GM18870 (cell line): ENCODE measurements around the gene MXRA7.
"Not testable (repeated sequence)": the region's sequence is repeated elsewhere in the genome, so short reads cannot be mapped to it uniquely, and the experiment has no call there.

Experiments used
- ATAC-seq: cut with Tn5 transposase; IDR thresholded peaks from one replicate; pipeline ENCODE4 v1.9.1; 2021; ENCODE audit warnings: moderate library complexity; ENCODE audit not compliant: unreplicated experiment

The MXRA7 gene

DNA sequence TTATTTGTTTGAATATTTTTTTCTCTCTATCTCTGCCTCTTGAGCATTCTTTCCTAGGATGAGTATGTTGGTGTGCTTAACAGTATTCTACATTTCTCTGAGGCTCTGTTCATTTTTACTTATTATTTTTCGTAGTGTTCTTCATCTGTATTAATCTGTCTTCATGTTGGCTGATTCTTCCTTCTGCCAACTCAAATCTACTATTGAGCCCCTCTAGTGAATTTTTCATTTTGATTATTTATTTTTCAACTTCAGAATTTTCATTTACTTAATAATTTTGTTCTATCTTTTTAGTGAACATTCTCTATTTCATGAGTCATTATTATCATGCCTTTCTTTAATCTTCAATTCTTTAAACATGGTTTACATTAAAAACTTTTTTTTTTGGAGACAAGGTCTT is 64.1 kb downstream of the MXRA7 start:
- no peak for ATAC-seq

DNA sequence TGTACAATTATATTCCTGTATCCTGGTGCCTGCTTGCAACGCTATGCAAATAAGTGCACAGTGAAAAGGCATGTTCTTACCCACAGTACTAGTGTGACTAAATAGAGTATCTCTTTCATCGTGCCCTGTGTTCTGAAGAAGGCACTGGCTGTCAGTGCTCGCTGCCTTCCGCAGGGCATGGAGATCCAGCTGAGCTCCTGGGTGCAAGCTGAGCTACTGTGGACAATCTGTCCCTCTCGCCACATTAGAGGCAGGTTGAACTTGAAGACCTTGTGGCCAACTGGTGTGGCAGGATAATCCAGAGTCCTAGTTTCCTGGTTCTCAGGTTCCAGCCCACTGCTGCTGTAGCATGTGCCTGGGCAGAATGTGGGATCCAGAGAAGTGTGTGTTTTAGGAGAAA is 65.3 kb downstream of the MXRA7 start:
- ATAC-seq: no peak

DNA sequence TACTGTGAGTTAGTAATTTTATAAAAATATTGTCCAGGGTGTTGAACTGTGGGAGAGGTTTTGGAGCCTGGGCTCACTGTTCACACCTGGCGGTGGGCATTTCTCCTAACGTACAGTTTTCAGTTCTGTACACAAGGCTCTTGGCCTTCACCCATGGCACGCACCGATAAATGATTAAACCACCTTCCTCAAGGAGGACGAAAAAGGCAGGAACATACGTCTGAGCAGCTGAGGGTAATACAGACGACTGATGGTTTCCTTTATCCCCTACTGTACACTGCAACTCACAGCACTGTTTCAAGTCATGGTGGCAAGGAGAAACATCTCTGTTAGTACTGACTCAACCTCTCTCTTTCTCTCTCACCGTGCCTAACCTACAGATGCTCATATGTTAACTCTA is 65.8 kb downstream of the MXRA7 start:
- no peak for ATAC-seq

DNA sequence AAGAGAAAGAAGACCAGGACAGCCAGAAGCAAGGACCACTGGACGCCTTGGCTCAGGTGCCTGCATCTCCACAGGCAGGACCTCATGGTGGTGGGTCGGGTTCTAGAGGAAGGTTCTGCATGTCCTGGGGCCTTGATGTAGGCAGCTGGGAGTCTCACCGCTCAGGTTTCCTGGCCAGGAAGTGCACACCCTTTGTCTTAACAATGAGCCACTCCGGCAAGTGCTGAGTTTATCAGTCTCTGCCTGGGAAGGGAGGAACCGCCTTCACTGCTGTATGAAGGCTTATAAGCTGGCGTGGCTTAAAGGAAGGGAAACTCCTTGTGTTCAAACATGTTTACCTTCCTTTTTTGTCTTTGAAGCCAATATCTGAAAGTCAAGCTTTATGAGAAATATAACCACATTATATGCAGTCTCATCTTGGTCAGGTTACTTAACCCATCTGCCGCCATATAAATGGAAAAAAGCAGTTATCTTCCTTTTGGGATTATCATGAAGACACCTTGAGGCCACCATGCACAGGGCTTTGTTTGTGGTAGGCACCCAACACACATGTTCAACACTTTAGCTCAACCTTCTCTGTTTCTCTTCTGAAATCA is 67.1 kb downstream of the MXRA7 start, which contains the start of gene ST6GALNAC1:
TSS of gene ST6GALNAC1 (minus strand) at position 205 of the 596 bp plus-strand sequence. CDS start at position 86, 119 bp downstream.
- ATAC-seq: no peak

DNA sequence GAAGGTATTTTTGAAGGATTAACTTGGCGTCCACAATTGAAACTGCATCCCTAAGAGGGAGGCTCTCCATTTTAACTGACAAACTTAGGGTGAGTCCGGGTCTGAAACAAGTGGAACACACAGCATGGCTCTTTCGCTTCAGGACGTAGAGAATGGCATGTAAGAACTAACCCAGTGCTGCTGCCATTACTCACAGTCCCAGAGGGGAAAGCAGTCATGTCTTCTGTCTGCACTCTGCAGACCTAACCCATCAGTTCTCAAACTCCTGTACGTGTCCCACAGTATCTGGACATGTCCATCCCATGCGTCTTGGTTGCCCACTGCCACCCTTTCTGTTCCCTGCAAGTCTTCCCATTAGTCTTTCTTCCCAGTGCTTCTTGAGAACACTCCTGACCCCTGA is 67.8 kb downstream of the MXRA7 start:
- no peak for ATAC-seq

DNA sequence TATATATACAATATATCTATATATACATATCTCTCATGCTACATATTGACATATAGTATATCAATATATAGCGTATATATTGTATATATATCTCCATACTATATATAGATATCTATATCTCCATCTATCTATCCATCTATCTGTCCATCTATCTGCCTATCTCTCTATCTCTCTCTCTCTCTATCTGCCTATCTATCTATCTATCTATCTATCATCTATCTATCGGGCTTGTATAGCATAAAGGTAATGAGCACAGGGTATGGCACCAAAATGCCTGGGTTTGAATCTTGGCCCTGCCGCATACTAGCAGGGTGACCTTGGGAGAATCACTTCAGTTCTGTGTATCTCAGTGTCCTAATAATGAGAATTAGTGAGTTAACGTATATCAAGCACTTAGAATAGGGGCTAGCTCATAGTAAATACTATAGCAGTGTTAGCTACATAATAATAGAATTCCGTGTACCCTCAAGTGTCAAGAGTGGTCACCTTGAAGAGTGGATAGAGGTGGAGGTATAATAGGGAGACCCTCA is 68.7 kb downstream of the MXRA7 start:
- ATAC-seq: no peak

DNA sequence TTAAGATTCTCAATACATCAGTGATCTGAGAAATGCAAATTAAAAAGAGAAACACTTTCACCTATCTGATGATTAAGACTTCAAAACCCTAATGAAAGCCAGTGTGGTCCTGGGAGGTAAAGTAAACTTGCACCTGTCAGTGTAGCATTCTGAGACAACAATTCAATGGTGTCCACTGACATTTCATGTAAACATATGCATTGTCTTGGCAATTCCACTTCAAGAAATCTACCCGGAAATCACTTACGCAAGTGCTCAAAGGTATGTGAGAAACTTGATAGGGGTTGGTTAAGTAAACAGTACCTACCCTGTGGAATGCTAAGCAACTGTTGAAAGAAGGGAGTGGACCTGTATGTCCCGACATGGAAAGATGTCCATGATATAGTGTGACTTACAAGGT is 69.3 kb downstream of the MXRA7 start:
- ATAC-seq: no peak

DNA sequence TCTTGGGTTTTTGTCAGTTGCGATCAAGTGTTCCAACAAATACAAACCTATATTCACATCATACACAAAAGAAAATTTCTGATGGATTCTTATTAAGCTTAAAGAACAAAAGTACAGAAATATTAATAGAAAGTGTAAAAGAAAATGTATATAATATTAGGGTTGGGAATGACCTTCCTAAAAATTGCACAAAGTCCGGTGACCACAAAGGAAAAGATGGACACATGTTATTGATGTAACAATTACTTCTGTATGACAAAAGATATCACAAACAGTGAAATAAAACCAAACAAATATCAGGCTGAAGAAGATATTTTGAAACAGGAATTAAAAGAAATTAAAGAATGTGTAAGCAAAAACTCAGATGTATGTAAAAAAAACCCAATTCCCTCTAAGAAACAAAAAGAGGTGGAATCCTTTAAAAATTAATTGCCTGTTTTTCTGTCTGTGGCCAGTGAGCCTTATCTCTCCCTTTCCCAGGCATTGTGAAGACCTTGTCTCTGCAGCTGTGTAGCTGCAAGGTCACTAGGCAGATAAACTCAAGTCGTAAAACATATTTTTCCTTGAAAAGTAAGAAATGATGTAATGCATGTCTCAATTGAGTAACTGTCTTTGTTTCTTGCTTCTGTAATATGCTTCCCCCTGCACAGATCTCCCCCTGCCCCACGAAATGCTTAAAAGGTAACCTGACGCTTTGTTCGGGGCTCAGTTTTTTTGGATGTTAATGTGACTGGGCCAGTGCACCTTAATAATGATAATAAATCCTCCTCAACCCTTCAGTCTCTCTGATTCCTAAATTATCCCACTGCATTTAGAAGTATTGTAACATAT is 70.0 kb downstream of the MXRA7 start:
- ATAC-seq: no peak

DNA sequence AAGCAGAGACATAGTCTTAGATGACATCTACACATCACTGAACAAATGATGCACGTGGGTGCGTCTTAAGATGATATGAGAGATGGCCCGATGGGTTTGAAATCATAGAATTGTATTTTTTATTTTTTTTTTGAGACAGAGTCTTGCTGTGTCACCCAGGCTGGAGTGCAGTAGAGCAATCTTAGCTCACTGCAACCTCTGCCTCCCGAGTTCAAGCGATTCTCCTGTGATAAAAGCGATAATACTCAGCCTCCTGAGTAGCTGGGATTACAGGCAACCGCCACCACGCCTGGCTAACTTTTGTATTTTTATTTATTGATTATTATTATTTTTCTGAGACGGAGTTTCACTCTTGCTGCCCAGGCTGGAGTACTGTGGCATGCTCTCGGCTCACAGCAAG is 72.5 kb downstream of the MXRA7 start:
- no peak for ATAC-seq

DNA sequence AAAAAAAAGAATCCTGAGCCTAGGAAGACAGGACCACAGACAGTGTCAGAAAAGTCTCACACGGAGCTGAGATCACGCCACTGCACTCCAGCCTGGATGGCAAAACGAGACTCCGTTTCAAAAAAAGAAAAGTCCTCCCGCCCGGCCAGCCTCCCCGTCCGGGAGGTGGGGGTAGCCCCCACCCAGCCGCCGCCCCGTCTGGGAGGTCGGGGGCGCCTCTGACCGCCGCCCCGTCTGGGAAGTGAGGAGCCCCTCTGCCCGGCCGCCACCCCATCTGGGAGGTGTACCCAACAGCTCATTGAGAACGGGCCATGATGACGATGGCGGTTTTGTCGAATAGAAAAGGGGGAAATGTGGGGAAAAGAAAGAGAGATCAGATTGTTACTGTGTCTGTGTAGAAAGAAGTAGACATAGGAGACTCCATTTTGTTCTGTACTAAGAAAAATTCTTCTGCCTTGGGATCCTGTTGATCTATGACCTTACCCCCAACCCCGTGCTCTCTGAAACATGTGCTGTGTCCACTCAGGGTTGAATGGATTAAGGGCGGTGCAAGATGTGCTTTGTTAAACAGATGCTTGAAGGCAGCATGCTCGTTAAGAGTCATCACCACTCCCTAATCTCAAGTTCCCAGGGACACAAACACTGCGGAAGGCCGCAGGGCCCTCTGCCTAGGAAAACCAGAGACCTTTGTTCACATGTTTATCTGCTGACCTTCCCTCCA is 74.1 kb downstream of the MXRA7 start:
- not testable (repeated sequence) for ATAC-seq

DNA sequence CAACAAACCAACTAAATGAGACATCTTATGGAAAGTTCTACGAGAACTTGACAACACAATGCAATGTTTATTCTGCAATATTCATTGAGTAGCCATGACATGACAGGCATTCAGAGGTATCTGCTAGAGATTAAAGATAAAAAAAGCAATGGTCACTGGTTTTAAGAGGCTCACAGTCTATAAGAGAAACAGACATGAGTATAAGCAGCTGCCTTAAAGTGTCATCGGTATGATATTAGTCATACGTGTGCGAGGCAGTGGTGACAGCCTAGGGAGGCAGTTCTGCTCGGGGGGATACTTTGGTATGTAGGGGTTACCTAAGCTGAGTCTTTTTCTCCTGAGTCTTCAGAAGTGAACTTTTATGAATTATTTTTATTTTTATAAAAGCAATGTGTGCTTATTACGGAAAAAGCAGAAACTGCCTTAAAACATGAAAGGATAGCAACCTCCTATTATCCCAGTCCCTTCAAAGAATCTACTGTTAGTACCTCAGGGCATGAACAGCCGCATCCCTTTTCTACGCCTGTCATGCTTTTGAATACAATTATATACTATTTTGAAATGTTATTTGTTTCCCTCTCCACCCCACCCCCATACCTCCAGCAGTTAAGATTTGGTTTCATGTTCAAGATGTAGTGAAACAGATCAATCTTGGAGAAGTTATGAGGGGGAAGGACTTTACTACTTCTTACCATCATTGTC is 75.0 kb downstream of the MXRA7 start:
- ATAC-seq: no peak

DNA sequence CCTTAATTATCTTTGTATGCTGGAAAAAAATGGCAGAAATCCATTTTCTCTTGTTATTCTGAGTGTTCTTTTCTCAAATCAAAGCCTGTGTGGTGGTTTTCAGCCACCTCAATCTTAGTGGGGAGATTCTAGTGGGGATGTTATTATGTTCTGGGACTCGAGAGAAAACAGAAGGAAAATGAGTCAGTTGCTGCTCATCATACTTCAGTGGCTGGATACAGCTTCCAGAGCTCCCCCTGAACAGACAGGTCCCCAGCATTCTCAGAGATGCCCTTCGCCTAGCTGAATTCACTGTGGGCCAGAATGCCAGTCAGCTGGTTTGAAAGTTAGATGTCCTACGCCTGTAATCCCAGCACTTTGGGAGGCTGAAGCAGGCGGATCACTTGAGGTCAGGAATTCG is 75.7 kb downstream of the MXRA7 start:
- no peak for ATAC-seq

DNA sequence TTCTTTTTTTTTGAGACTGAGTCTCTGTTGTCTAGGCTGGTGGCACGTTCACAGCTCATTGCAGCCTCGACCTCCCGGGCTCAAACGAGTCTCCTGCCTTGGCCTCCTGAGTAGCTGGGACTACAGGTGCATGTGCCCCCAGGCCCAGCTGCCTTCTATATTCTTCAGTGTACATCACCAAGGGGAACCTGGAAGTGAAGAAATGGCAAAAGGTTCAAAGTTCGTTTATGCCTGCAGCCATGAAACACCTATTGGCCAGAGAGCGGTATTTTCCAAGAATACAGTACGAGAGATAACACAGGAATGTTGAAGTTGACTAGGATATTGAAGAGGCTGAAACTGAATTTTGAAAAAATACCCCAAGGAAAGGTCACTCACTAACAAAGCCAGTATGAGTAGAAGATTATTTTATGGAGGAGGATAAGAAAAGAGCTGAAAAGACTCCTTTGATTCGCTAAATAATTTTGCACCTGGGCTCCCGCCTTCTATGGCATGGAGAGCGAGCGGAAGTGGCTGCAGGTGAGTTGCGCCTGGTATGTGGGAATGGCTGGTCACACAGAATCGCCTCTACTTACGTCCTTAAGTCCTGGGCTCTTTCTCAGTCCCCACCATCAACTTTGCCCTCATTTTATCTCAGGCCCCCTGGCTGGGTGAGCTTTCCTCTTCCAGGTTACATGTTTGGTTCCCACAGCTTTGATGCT is 77.0 kb downstream of the MXRA7 start:
- no peak for ATAC-seq

DNA sequence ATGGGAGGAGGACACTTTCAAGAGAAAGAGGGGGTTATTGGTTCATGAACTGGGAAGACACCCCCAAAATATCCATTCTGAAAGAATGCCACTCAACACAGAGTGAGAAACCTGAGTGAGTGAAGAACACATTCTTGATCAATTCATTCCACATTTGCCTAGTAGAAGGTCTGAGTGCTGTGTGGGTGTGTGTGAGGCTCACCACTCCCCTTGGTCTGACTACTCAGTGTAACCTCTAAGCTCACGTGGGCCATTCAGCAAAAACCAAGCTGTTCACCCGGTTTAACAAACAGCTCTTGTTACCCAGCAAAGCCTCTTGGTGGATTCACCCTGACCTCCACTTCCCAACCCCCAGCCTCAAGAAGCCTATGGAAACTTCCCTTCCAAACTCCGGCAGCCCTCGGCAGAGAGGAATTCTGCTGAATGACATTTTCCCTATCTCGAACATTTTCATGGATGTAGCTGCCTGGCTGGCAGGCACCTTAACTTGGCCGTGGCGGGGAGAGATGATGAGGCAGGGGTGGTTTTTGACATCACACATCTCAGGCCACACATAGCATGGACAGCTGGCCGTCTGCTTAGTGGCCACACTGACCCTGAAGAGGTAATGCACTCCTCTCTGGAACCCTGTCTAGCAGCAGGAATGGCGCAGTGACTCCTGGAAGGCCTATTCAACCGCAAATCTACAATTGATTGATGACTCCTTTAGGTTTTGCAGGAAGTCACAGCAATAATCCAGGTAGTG is 78.8 kb downstream of the MXRA7 start:
- ATAC-seq: no peak

DNA sequence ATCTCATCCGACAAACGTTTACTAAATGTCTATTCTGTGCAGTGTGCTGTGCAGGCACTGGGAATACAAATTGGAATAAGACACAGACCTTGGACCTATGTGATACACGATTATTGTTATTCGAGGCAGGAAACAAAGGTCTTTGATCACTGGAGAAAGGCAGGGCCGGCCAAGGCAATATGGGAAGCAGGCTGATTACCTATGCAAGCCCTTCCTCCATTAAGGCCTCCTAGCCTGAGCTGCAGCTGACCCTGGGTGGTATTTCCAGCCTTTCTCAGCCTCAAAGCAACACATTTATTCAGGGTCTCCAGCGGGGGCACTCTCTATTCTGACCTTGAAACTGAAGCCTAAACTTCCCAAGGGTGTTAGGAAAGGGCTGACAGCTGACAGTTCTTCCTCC is 80.6 kb downstream of the MXRA7 start:
- no peak for ATAC-seq
